Activated CD4-positive, alpha-beta memory T cell treated with anti-CD3 and anti-CD28 coated beads, Interleukin-2, amount 10 ng/mL, durations not matched to agents 7 days and 5 days (primary cell): ENCODE results near the gene ZNF880. TPM values are rescaled to one million over a fixed set of nuclear protein-coding genes. Genes with fewer than 3 reads are reported as not detected.

ENCODE experiments used
- CTCF ChIA-PET: fragments of 350-600 bp; sonication (Branson Sonifier 250); formaldehyde crosslinking; loops from one replicate; lab custom pipeline; 2021; ENCODE audit warnings: antibody characterized with exemption, inconsistent platforms; lab: Charles Lee
- POLR2A ChIA-PET: fragments of 350-600 bp; sonication (Branson Sonifier 250); formaldehyde crosslinking; loops from one replicate; lab custom pipeline; 2021; ENCODE audit warnings: antibody characterized with exemption; lab: Charles Lee
- DNase-seq: peaks from one replicate; pipeline ENCODE4 v3.0.0-alpha.2; 2020
- H3K27ac Mint-ChIP-seq: one replicate; pipeline ENCODE4 v1.8.0; 2021; ENCODE audit warnings: mild to moderate bottlenecking, mixed read lengths
- H3K27me3 Mint-ChIP-seq: one replicate; pipeline ENCODE4 v1.8.0; 2021; ENCODE audit warnings: mixed read lengths
- H3K36me3 Mint-ChIP-seq: one replicate; pipeline ENCODE4 v1.8.0; 2021; ENCODE audit warnings: low read depth, mixed read lengths
- H3K4me1 Mint-ChIP-seq: one replicate; pipeline ENCODE4 v1.8.0; 2021; ENCODE audit warnings: mixed read lengths
- H3K4me3 Mint-ChIP-seq: one replicate; pipeline ENCODE4 v1.8.0; 2021; ENCODE audit warnings: mild to moderate bottlenecking, mixed read lengths
- H3K9me3 Mint-ChIP-seq: one replicate; pipeline ENCODE4 v1.8.0; 2021; ENCODE audit warnings: mixed read lengths
- total RNA-seq, 2 experiments: library from RNA; stranded (reverse); gene quantifications; one replicate each; pipeline ENCODE4 v1.2.3, GENCODE V29; 2021

Gene ZNF880
- total RNA-seq, 2 experiments from 2014 or later = 15.5 to 15.9 TPM

GRCh38 chr19:52397310-52398080 is 27.8 kb downstream of the ZNF880 start, which contains the start of gene ZNF528:
Gene ZNF528 (plus strand): TSS chr19:52397849. CDS start chr19:52402014, 4,165 bp downstream.
- POLR2A ChIA-PET = interaction anchor here (0.7 to 1.9 kb wide), 3 partner anchors 28 to 173 kb away, joined by 3 to 9 read pairs (median 3); partner anchors contain the start of gene ZNF880
- Mint-ChIP-seq H3K4me1 (peaks cover 14% of the 10 kb centered on the region), H3K36me3 (peaks cover 63% of the 10 kb centered on the region), H3K4me3 (peak within 1 kb of the TSS; percentile 81), H3K9me3 (peaks cover 54% of the 10 kb centered on the region), H3K27ac (peak within 1 kb of the TSS; percentile 82), H3K27me3 (no peaks in the 10 kb centered on the region)
- CTCF ChIA-PET = no interaction called here
- DNase-seq = peak; percentile 94

- POLR2A ChIA-PET = interaction anchor here (0.7 to 1.9 kb wide), 2 partner anchors 28 to 173 kb away, joined by 3 to 9 read pairs; partner anchors contain the start of gene ZNF880
- Mint-ChIP-seq H3K4me1 (peaks cover 14% of the 10 kb centered on the region), H3K36me3 (peaks cover 63% of the 10 kb centered on the region), H3K4me3 (peak overlapping the region; percentile 81), H3K27me3 (no peaks in the 10 kb centered on the region), H3K9me3 (peaks cover 54% of the 10 kb centered on the region), H3K27ac (peak overlapping the region; percentile 82)
- DNase-seq = peak; percentile 18
- CTCF ChIA-PET = no interaction called here
Observed at GRCh38 chr19:52398081-52398441, 28.3 kb downstream of the ZNF880 start.

- ChIA-PET CTCF (no interaction called here), POLR2A (no interaction called here)
- DNase-seq = no peak
- peaks cover 63% of the 10 kb centered on the region for H3K36me3 Mint-ChIP-seq
- no peak overlapping the region for H3K27ac Mint-ChIP-seq
- peaks cover 59% of the 10 kb centered on the region for H3K9me3 Mint-ChIP-seq
- no peaks in the 10 kb centered on the region for H3K4me1 Mint-ChIP-seq
- no peak overlapping the region for H3K4me3 Mint-ChIP-seq
- H3K27me3 Mint-ChIP-seq = no peaks in the 10 kb centered on the region
Observed at GRCh38 chr19:52410276-52410675, 40.6 kb downstream of the ZNF880 start.

GRCh38 chr19:52415711-52416110 is 46.0 kb downstream of the ZNF880 start:
- no peak overlapping the region for H3K4me3 Mint-ChIP-seq
- POLR2A ChIA-PET = no interaction called here
- CTCF ChIA-PET = no interaction called here
- no peak for DNase-seq
- H3K27me3 Mint-ChIP-seq = no peaks in the 10 kb centered on the region
- H3K27ac Mint-ChIP-seq = no peak overlapping the region
- H3K4me1 Mint-ChIP-seq = no peaks in the 10 kb centered on the region
- peaks cover 23% of the 10 kb centered on the region for H3K36me3 Mint-ChIP-seq
- peaks cover 68% of the 10 kb centered on the region for H3K9me3 Mint-ChIP-seq

- Mint-ChIP-seq H3K9me3 (peaks cover 45% of the 10 kb centered on the region), H3K4me1 (no peaks in the 10 kb centered on the region), H3K36me3 (no peaks in the 10 kb centered on the region), H3K27ac (no peak within 1 kb of the TSS), H3K4me3 (no peak within 1 kb of the TSS), H3K27me3 (no peaks in the 10 kb centered on the region)
- ChIA-PET CTCF (no interaction called here), POLR2A (no interaction called here)
- no peak for DNase-seq
Observed at GRCh38 chr19:52428937-52429336, 59.2 kb downstream of the ZNF880 start, which contains the start of gene ZNF534. Gene ZNF534 (plus strand): TSS chr19:52429148. CDS start chr19:52431475, 2,327 bp downstream.

Other genes starting within 250 kb of the ZNF880 start
- 1 to 10 TPM; 7.9 to 8.5 TPM for gene ZNF616, start 230.0 kb upstream of the ZNF880 start, total RNA-seq
- 10 to 100 TPM; 17.3 to 18.0 TPM for gene ZNF836, start 198.3 kb upstream of the ZNF880 start, total RNA-seq
- gene PPP2R1A, start 179.9 kb upstream of the ZNF880 start, total RNA-seq = 100 to 1,000 TPM; 203 to 209 TPM
- gene ZNF766, start 100.3 kb upstream of the ZNF880 start, total RNA-seq = 10 to 100 TPM; 23.3 to 24.1 TPM
- gene ZNF480, start 72.8 kb upstream of the ZNF880 start, total RNA-seq = 10 to 100 TPM; 12.4 to 14.0 TPM
- gene ZNF610, start 33.7 kb upstream of the ZNF880 start, total RNA-seq = 1 to 10 TPM; 1.2 to 1.4 TPM
- gene ZNF528, start 27.9 kb downstream of the ZNF880 start, total RNA-seq = 10 to 100 TPM; 10.8 to 11.7 TPM
- not detected for gene ZNF534, start 59.2 kb downstream of the ZNF880 start, total RNA-seq
- gene ZNF578, start 83.6 kb downstream of the ZNF880 start, total RNA-seq = 1 to 10 TPM in 1 of 2 experiments, under 1 TPM in 1; 0.95 to 1.2 TPM
- gene ZNF808, start 157.7 kb downstream of the ZNF880 start, total RNA-seq = 10 to 100 TPM; 36.7 to 42.6 TPM
- gene ZNF701, start 200.4 kb downstream of the ZNF880 start, total RNA-seq = 10 to 100 TPM; 29.7 to 30.5 TPM